Measurements from ENCODE around the gene SYCP2.

SYCP2 gene

GRCh38 chr20:59821201-59821600 lies 112.2 kb downstream of the SYCP2 start:
- H3K27me3 Mint-ChIP-seq, result peaks cover 0 to 13% of the 10 kb centered on the region in 2 donors
- H3K4me1 Mint-ChIP-seq, result no peaks in the 10 kb centered on the region
- no peaks in the 10 kb centered on the region for H3K9me3 Mint-ChIP-seq
- H3K27ac Mint-ChIP-seq, result no peak overlapping the region
- ATAC-seq (replicated peaks) (no peak), DNase-seq (no peak)
- no peak overlapping the region for H3K4me3 Mint-ChIP-seq
- H3K36me3 Mint-ChIP-seq, result peaks cover 0 to 2% of the 10 kb centered on the region in 2 donors

GRCh38 chr20:59820204-59821041 lies 113.0 kb downstream of the SYCP2 start:
- DNase-seq (no peak), ATAC-seq (replicated peaks) (no peak)
- H3K4me1 Mint-ChIP-seq, result no peaks in the 10 kb centered on the region
- no peak overlapping the region for H3K27ac Mint-ChIP-seq
- no peaks in the 10 kb centered on the region for H3K9me3 Mint-ChIP-seq
- H3K27me3 Mint-ChIP-seq, result peaks cover 0 to 13% of the 10 kb centered on the region in 2 donors
- no peak overlapping the region for H3K4me3 Mint-ChIP-seq
- peaks cover 0 to 2% of the 10 kb centered on the region in 2 donors for H3K36me3 Mint-ChIP-seq

GRCh38 chr20:59819496-59820203 lies 113.8 kb downstream of the SYCP2 start:
- DNase-seq (no peak), ATAC-seq (replicated peaks) (no peak)
- Mint-ChIP-seq H3K27ac (no peak overlapping the region), H3K9me3 (no peaks in the 10 kb centered on the region), H3K4me3 (no peak overlapping the region), H3K27me3 (peaks cover 0 to 11% of the 10 kb centered on the region in 2 donors), H3K36me3 (peaks cover 0 to 2% of the 10 kb centered on the region in 2 donors), H3K4me1 (no peaks in the 10 kb centered on the region)

- peaks cover 0 to 16% of the 10 kb centered on the region in 2 donors for H3K27me3 Mint-ChIP-seq
- no peaks in the 10 kb centered on the region for H3K4me1 Mint-ChIP-seq
- no peak overlapping the region for H3K27ac Mint-ChIP-seq
- no peaks in the 10 kb centered on the region for H3K9me3 Mint-ChIP-seq
- no peak for ATAC-seq (replicated peaks)
- H3K4me3 Mint-ChIP-seq, result no peak overlapping the region
- H3K36me3 Mint-ChIP-seq, result peaks cover 0 to 2% of the 10 kb centered on the region in 2 donors
- no peak for DNase-seq
Measured at GRCh38 chr20:59818911-59819310, 114.5 kb downstream of the SYCP2 start.

GRCh38 chr20:59817846-59818615 lies 115.4 kb downstream of the SYCP2 start:
- Mint-ChIP-seq H3K36me3 (peaks cover 0 to 2% of the 10 kb centered on the region in 2 donors), H3K9me3 (no peaks in the 10 kb centered on the region), H3K4me1 (no peaks in the 10 kb centered on the region), H3K4me3 (no peak overlapping the region), H3K27me3 (peaks cover 0 to 17% of the 10 kb centered on the region in 2 donors), H3K27ac (no peak overlapping the region)
- ATAC-seq (replicated peaks) (no peak), DNase-seq (no peak)

GRCh38 chr20:59817406-59817805 lies 116.0 kb downstream of the SYCP2 start:
- ATAC-seq (replicated peaks) (no peak), DNase-seq (no peak)
- Mint-ChIP-seq H3K27ac (no peak overlapping the region), H3K9me3 (no peaks in the 10 kb centered on the region), H3K4me3 (no peak overlapping the region), H3K4me1 (no peaks in the 10 kb centered on the region), H3K27me3 (peaks cover 0 to 17% of the 10 kb centered on the region in 2 donors), H3K36me3 (peaks cover 0 to 2% of the 10 kb centered on the region in 2 donors)

GRCh38 chr20:59816146-59816738 lies 117.2 kb downstream of the SYCP2 start:
- Mint-ChIP-seq H3K27me3 (peaks cover 0 to 17% of the 10 kb centered on the region in 2 donors), H3K4me3 (no peak overlapping the region)

GRCh38 chr20:59814840-59815340 lies 118.5 kb downstream of the SYCP2 start:
- Mint-ChIP-seq H3K36me3 (peaks cover 0 to 1% of the 10 kb centered on the region in 2 donors), H3K4me3 (no peak overlapping the region), H3K9me3 (no peaks in the 10 kb centered on the region), H3K27ac (no peak overlapping the region), H3K4me1 (no peaks in the 10 kb centered on the region), H3K27me3 (peaks cover 0 to 10% of the 10 kb centered on the region in 2 donors)
- DNase-seq (no peak), ATAC-seq (replicated peaks) (no peak)

More at GRCh38 chr20:59816146-59816738, 117.2 kb downstream of the SYCP2 start:
- no peaks in the 10 kb centered on the region for H3K4me1 Mint-ChIP-seq
- ATAC-seq (replicated peaks) (no peak), DNase-seq (no peak)
- no peak overlapping the region for H3K27ac Mint-ChIP-seq
- H3K36me3 Mint-ChIP-seq, result peaks cover 0 to 2% of the 10 kb centered on the region in 2 donors
- H3K9me3 Mint-ChIP-seq, result no peaks in the 10 kb centered on the region

GRCh38 chr20:59813948-59814839 lies 119.2 kb downstream of the SYCP2 start:
- no peak for ATAC-seq (replicated peaks)
- H3K36me3 Mint-ChIP-seq, result no peaks in the 10 kb centered on the region

More at GRCh38 chr20:59813948-59814839, 119.2 kb downstream of the SYCP2 start:
- H3K4me1 Mint-ChIP-seq, result no peaks in the 10 kb centered on the region
- H3K4me3 Mint-ChIP-seq, result no peak overlapping the region
- peaks cover 0 to 10% of the 10 kb centered on the region in 2 donors for H3K27me3 Mint-ChIP-seq
- H3K9me3 Mint-ChIP-seq, result no peaks in the 10 kb centered on the region
- no peak for DNase-seq
- no peak overlapping the region for H3K27ac Mint-ChIP-seq
